HTERT RPE-1 (cell line): ENCODE data around the gene UNC5B.
"Not testable (repeated sequence)": the region's sequence is repeated elsewhere in the genome, so short reads cannot be mapped to it uniquely, and the experiment has no call there.

ENCODE experiments used
- in situ Hi-C: fragments of 300-500 bp; cut with MboI; formaldehyde crosslinking; loops from 4 replicates; pipeline ENCODE4 v1.14.3; 2020; ENCODE audit warnings: low sequenced_read_pairs

Gene UNC5B

DNA sequence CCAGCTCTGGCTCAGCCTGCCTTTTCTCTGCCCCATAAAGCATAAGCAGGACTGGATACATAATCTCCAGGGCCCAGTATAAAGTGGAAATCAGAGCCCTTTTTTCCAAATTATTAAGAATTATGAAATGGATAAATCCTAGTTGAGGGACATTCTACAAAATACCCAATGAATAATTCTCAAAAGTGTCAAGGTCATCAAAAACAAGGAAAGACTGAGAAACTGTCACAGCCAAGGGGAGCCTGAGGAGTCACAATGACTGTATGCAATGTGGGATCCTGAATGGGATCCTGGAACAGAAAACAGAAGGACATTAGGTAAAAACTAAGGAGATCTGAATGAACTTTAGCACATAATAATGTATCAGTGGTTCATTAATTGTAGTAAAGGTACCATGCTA, 4.8 kb upstream of the UNC5B start:
- in situ Hi-C loops: no loop called here

DNA sequence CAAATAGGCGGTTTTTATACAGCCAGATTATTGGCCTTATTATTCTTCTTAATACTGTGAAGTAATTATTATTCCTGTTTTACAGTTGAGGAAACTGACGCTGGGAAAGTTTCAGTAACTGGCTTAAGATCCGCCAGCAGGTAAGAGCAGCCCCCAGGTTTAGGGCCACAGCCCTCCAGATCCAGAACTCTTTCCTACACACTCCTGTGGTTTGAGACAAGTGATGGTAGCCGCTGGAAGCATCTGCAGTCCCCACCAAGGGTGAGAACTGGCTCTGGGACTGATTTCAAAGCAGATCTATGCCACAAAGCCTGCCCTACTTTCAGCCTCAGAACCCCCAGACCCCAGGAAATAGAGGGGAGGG, 3.0 kb upstream of the UNC5B start:
- in situ Hi-C loops: no loop called here

- in situ Hi-C loops: no loop called here
Observed at GRCh38 chr10:71209731-71210541, 2.4 kb upstream of the UNC5B start.

DNA sequence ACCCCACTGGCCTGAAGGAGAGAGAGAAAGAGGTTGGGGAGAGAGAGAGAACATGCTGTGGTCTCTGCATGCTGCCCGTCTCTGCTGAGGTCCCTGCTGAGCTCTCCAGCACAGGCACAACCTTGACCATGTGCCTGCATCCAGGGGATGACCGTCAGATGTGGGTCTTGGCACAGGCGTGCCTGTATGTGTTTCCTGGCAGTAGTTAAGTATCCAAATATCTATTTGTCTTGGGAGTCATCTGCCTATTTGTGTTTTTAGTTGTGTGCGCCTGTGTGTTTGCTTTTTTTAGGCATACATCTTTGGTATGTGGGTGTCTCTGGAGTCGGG, 1.9 kb upstream of the UNC5B start:
- in situ Hi-C loops: no loop called here

DNA sequence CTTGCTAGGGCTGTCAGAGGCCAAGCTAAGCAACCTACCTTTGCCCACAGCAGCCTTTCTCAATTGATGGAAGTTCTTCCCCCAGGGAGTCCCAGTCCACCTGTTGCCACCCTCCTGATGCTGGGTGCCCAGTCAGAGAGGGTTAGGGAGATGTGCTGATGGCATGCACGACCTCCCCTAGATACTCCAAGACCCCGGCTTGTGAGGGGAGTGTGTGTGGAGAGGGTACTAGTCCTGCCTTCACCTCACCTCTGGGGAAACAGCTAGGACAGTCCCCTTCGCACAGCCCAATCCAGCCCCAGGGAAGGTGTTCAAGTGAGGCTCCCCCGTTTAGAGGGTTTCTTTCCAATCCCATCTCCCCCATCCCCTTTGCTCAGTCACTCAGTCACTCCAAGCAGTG, 1.3 kb upstream of the UNC5B start:
- in situ Hi-C loops: no loop called here

DNA sequence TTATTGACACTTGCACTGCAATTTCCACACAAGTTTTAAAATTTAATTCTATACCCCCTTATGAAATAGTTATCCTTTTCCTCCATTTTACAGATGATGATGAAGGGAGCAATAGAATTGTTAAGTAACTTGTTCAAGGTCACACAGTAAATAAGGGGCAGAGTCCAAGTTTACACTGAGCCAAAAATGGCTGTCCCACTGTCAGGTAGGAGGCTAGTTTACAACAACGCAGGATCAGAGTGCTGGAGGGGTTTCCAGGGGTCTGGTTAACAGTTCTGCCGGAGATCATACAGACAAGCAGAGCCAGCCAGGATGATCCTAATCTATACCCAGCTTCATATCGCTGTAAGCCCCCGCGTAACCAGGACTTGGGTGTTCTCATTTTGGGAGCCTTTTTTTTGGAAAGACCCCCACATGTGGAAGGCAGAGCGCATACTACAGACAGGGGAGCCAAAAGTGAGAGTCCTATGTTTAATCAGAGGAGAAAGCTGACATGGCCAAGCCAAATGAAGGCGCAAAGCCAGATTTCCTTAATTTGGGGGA, 524 bp upstream of the UNC5B start:
- in situ Hi-C loops: no loop called here

DNA sequence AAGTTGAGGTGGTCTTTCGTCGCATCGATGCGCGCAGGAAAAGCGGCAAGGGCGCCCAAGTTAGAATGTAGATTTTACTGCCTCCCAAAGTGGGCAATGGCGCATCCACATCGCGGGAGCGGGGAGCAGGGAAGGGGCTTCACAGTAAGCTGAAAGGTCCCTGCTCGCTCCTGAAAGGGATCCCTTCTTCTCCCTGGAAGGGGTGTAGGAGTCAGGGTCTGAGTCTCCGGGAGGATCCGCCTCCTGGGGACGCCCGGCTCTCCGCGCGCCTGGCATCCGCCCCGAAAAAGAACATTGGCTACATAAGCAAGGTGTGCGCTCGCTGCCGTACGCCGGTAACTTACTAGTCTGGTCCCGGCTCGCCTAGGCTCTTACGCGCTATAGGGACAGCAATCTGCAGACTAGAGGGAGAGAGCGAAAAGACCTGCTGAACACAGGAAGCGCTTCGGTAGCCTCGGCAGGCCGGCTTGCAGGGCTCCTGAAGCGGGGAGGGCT, 804 bp downstream of the UNC5B start:
- in situ Hi-C loops: no loop called here

GRCh38 chr10:71213761-71214440, 1.5 kb downstream of the UNC5B start:
- in situ Hi-C loops: no loop called here

GRCh38 chr10:71214641-71215559, 2.5 kb downstream of the UNC5B start:
- in situ Hi-C loops: no loop called here

GRCh38 chr10:71216363-71216695, 4.0 kb downstream of the UNC5B start:
- in situ Hi-C loops: no loop called here

- in situ Hi-C loops: no loop called here
Observed at GRCh38 chr10:71216751-71217265, 4.4 kb downstream of the UNC5B start.

DNA sequence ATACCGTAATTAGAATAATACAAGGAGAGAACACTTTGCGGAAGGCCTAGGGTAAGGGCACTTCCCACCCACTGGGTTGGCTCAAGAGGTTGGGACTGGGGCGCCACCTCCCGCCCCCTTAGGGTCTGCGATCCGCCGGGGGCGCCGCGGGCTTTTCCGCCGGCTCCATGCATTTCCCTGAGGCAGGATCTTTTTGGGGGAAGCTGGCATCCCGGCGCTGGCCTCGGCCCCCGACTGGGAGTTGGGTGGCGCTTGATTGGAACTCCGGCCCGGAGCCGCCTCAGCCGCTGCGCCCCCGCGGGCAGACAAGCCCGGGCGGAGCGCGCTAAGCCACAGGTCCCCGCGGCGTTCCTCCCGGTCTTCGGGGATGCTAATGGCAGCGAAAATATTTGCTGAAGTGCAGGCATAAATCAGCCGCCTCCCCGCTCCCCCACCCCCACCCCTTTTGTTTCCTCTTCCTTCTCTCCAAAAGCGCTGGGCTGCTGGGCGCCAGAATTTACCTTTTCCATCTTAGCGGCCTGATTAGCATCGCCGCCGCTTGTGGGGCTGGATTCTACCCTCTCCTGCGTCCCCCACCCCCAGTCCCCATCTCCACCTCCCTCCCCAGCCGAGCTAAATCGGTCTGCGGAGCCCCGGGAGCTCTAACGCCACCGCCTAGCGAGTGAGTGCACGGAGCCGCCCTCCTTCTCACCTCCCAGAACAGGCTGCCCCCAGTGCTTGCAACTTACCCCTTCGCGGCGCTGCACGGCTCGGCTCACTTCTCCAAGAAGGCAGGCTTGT, 5.1 kb downstream of the UNC5B start:
- in situ Hi-C loops: no loop called here

- in situ Hi-C loops: no loop called here
Observed at GRCh38 chr10:71218046-71218650, 5.8 kb downstream of the UNC5B start.

- in situ Hi-C loops: no loop called here
Observed at GRCh38 chr10:71218651-71219050, 6.3 kb downstream of the UNC5B start.

DNA sequence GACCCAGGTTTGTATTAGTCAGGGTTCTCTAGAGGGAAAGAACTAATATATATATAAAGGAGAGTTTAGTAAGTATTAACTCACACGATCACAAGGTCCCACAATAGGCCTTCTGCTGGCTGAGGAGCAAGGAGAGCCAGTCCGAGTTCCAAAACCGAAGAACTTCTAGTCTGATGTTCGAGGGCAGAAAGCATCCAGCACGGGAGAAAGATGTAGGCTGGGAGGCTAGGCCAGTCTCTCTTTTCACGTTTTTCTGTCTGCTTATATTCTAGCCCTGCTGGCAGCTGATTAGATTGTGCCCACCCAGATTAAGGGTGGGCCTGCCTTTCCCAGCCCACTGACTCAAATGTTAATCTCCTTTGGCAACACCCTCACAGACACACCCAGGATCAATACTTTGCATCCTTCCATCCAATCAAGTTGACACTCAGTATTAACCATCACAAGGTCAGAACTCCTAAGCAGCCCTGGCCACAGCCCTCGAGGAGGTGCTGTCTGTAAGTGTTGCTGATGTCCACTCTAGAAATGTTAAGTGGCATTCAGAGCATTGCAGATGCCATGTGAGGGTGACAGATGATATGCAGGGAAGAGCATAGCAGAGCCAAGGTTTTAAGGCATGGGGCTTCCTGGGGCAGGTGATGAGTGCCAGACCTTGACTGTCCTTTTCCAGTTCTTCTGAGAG, 7.0 kb downstream of the UNC5B start:
- in situ Hi-C loops: not testable (repeated sequence)

- in situ Hi-C loops: no loop called here
Observed at GRCh38 chr10:71219918-71220688, 7.7 kb downstream of the UNC5B start.

DNA sequence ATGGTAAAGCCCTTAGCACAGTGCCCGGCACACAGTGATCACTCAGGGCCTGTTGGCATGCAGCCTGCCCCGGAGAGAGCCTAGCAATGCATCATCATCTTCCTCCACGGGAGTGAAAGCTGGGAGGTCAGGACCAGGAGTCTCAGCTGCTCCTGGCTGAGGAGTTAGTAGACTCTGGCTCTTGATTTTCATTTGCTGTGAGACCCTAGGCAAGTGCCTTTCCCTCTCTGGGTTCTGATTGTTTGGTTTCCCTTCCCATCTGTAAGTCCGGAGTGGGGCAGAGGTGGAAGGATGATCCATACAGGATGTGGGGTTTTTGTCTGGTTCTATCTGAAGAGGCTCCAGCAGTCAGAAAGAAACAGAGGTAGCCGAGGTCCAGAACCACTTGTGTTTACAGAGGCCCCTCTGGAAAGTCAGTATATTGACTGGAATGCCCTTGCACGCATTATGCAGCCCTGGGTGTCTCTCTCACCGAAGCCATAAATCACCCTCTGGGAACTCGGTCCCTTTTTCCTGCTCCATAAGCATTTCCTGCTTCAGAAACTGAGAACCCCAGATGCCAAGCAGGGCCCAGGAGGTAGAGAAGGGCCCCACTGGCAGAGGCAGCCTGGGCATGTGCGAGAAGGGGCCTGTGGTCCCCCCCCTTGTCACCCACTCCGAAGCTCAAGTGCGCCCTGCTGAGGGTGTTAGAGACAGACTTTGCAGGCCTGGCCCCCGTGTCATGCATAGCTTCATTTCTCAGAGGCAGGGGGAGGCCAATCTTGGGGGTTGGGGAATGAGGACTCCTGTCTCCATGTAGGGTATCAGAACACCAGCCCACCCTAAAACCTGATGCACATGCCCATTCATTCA, 8.5 kb downstream of the UNC5B start:
- in situ Hi-C loops: no loop called here
